ENCODE measurements around the gene TRAFD1. TPM values are rescaled to one million over a fixed set of nuclear protein-coding genes. Genes with fewer than 3 reads are reported as not detected.
A peak's percentile ranks its signal among the peaks of the same experiment; 100 is the strongest.
"Not testable (repeated sequence)": the region's sequence is repeated elsewhere in the genome, so short reads cannot be mapped to it uniquely, and the experiment has no call there.

TRAFD1 gene
- polyA plus RNA-seq, 3 donors from 2014 or later: 46.2 to 84.6 (median 79.5) TPM

- peaks cover 22 to 23% of the 10 kb centered on the region in 2 donors for H3K4me1 Mint-ChIP-seq
- H3K27ac Mint-ChIP-seq: peak overlapping the region in 1 of 6 donors; percentile 1
- peaks cover 0 to 8% (median 1%) of the 10 kb centered on the region in 3 donors for H3K27me3 Mint-ChIP-seq (ENCODE audit: low read depth in 3 of 3)
- peaks cover 0 to 13% (median 9%) of the 10 kb centered on the region in 6 donors for H3K9me3 Mint-ChIP-seq
- H3K36me3 Mint-ChIP-seq: peaks cover 38 to 75% (median 57%) of the 10 kb centered on the region in 3 donors
- H3K4me3 Mint-ChIP-seq: no peak overlapping the region
- DNase-seq: no peak
Observed at GRCh38 chr12:112153893-112154219, 28.5 kb downstream of the TRAFD1 start.

DNA sequence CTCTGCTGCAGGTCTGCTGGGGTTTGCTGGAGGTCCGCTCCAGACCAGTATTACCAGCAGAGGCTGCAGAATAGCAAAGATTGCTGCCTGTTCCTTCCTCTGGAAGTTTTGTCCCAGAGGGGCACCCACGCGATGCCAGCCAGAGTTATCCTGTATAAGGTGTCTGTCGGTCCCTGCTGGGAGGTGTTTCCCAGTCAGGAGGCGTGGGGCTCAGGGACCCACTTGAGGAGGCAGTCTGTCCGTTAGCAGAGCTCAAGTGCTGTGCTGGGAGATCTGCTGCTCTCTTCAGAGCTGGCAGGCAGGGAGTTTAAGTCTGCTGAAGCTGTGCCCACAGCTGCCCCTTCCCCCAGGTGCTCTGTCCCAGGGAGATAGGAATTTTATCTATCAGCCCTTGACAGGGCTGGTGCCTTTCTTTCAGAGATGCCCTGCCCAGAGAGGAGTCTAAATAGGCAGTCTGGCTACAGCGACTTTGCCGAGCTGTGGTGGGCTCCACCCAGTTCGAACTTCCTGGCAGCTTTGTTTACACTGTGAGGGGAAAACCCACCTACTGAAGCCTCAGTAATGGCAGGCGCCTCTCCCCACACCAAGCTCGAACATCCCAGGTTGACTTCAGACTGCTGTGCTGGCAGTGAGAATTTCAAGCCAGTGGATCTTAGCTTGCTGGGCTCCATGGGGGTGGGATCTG, 33.2 kb downstream of the TRAFD1 start:
- Mint-ChIP-seq H3K4me1 (peaks cover 28 to 29% of the 10 kb centered on the region in 2 donors), H3K4me3 (peak overlapping the region; percentile 29 to 67 (median 58)), H3K9me3 (peaks cover 0 to 13% (median 9%) of the 10 kb centered on the region in 6 donors), H3K36me3 (peaks cover 37 to 66% (median 59%) of the 10 kb centered on the region in 3 donors), H3K27ac (peak overlapping the region; percentile 57 to 87 (median 74))
- H3K27me3 Mint-ChIP-seq (ENCODE audit: low read depth in 3 of 3): not testable (repeated sequence)
- peak; percentile 11 to 12 (median 12) for DNase-seq

- H3K36me3 Mint-ChIP-seq: peaks cover 34 to 61% (median 54%) of the 10 kb centered on the region in 3 donors
- H3K9me3 Mint-ChIP-seq: peaks cover 0 to 13% (median 9%) of the 10 kb centered on the region in 6 donors
- H3K27ac Mint-ChIP-seq: peak overlapping the region in 5 of 6 donors; percentile 53 to 87 (median 68)
- H3K4me1 Mint-ChIP-seq: peaks cover 28 to 29% of the 10 kb centered on the region in 2 donors
- no peak for DNase-seq
- peak overlapping the region in 4 of 5 donors; percentile 27 to 67 (median 34) for H3K4me3 Mint-ChIP-seq
- H3K27me3 Mint-ChIP-seq (ENCODE audit: low read depth in 3 of 3): peaks cover 0 to 2% (median 1%) of the 10 kb centered on the region in 3 donors
Observed at GRCh38 chr12:112159146-112159541, 33.8 kb downstream of the TRAFD1 start.

DNA sequence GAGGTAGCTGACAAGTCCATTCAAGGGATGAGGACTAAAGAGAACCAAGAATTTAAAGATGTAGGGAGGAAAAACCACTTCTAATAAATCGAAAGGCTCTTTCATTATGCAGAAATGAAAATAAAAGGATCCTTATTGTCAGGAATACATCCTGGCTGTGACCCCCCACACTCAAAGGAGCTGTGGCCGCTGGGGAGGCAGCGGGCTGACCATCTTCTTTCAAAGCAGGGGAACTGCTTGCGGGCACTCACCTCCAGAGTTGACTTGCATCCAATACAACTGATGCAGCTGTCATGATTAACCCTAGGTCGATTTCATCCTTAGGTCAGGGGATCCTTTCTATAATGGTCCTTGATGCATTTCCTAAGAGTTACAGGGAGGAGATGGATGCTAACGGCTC, 35.3 kb downstream of the TRAFD1 start:
- H3K9me3 Mint-ChIP-seq: peaks cover 0 to 13% (median 9%) of the 10 kb centered on the region in 6 donors
- no peak overlapping the region for H3K4me3 Mint-ChIP-seq
- H3K4me1 Mint-ChIP-seq: peaks cover 28 to 29% of the 10 kb centered on the region in 2 donors
- peak overlapping the region in 5 of 6 donors; percentile 34 to 77 (median 66) for H3K27ac Mint-ChIP-seq
- no peak for DNase-seq
- peaks cover 34 to 50% (median 44%) of the 10 kb centered on the region in 3 donors for H3K36me3 Mint-ChIP-seq
- peaks cover 0 to 2% (median 1%) of the 10 kb centered on the region in 3 donors for H3K27me3 Mint-ChIP-seq (ENCODE audit: low read depth in 3 of 3)

GRCh38 chr12:112161711-112162110, 36.4 kb downstream of the TRAFD1 start:
- Mint-ChIP-seq H3K36me3 (peaks cover 25 to 40% (median 33%) of the 10 kb centered on the region in 3 donors), H3K9me3 (peaks cover 0 to 13% (median 9%) of the 10 kb centered on the region in 6 donors), H3K27me3 (ENCODE audit: low read depth in 3 of 3) (peaks cover 0 to 2% (median 1%) of the 10 kb centered on the region in 3 donors), H3K4me3 (no peak overlapping the region), H3K27ac (peak overlapping the region in 2 of 6 donors; percentile 42 to 65), H3K4me1 (peaks cover 22 to 23% of the 10 kb centered on the region in 2 donors)
- DNase-seq: no peak

GRCh38 chr12:112162241-112162790, 37.0 kb downstream of the TRAFD1 start:
- Mint-ChIP-seq H3K27me3 (ENCODE audit: low read depth in 3 of 3) (peaks cover 1 to 2% (median 1%) of the 10 kb centered on the region in 3 donors), H3K4me3 (no peak overlapping the region), H3K27ac (peak overlapping the region in 4 of 6 donors; percentile 12 to 62 (median 25)), H3K9me3 (peaks cover 0 to 13% (median 8%) of the 10 kb centered on the region in 6 donors), H3K4me1 (peaks cover 20 to 22% of the 10 kb centered on the region in 2 donors), H3K36me3 (peaks cover 19 to 34% (median 27%) of the 10 kb centered on the region in 3 donors)
- DNase-seq: no peak

- Mint-ChIP-seq H3K4me1 (peaks cover 14 to 15% of the 10 kb centered on the region in 2 donors), H3K36me3 (peaks cover 12 to 27% (median 19%) of the 10 kb centered on the region in 3 donors), H3K27ac (no peak overlapping the region), H3K27me3 (ENCODE audit: low read depth in 3 of 3) (peaks cover 0 to 3% (median 2%) of the 10 kb centered on the region in 3 donors), H3K9me3 (peaks cover 0 to 6% (median 2%) of the 10 kb centered on the region in 6 donors), H3K4me3 (no peak overlapping the region)
- no peak for DNase-seq
Observed at GRCh38 chr12:112163056-112163455, 37.7 kb downstream of the TRAFD1 start.

- Mint-ChIP-seq H3K4me1 (peaks cover 10% of the 10 kb centered on the region in 2 donors), H3K4me3 (peak overlapping the region in 1 of 5 donors; percentile 18), H3K27me3 (ENCODE audit: low read depth in 3 of 3) (peaks cover 0 to 3% (median 2%) of the 10 kb centered on the region in 3 donors), H3K9me3 (peaks cover 0 to 2% (median 0%) of the 10 kb centered on the region in 6 donors), H3K36me3 (peaks cover 8 to 22% (median 15%) of the 10 kb centered on the region in 3 donors), H3K27ac (peak overlapping the region in 1 of 6 donors; percentile 31)
- DNase-seq: no peak
Observed at GRCh38 chr12:112163471-112163991, 38.2 kb downstream of the TRAFD1 start.

GRCh38 chr12:112164011-112164660, 38.8 kb downstream of the TRAFD1 start:
- no peak for DNase-seq
- Mint-ChIP-seq H3K27me3 (ENCODE audit: low read depth in 3 of 3) (peaks cover 0 to 3% (median 2%) of the 10 kb centered on the region in 3 donors), H3K9me3 (no peaks in the 10 kb centered on the region), H3K4me3 (peak overlapping the region in 1 of 5 donors; percentile 18), H3K4me1 (peaks cover 4% of the 10 kb centered on the region in 2 donors), H3K27ac (peak overlapping the region in 1 of 6 donors; percentile 31), H3K36me3 (peaks cover 7 to 16% (median 11%) of the 10 kb centered on the region in 3 donors)

DNA sequence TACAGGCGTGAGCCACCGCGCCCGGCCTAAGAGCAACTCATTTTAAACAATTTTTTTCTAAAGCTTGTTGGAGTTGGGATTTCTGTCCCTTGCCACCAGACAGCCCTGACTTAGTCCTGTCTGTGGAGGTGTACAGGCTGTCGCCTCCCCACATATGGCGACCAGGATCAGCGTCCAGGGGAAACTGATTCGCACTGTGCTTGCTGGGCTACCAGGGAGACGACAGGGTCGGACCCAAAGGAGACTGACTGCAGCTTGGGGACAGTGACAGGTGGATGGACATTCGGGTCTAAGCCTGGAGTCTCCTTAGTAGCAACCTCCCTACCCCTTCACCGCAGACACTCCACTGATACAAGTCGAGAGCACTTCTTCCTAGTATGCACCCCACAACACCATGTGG, 40.3 kb downstream of the TRAFD1 start:
- Mint-ChIP-seq H3K27me3 (ENCODE audit: low read depth in 3 of 3) (peaks cover 0 to 3% (median 0%) of the 10 kb centered on the region in 3 donors), H3K36me3 (peaks cover 0 to 9% (median 0%) of the 10 kb centered on the region in 3 donors), H3K4me3 (no peak overlapping the region), H3K9me3 (no peaks in the 10 kb centered on the region), H3K4me1 (peaks cover 0 to 1% of the 10 kb centered on the region in 2 donors), H3K27ac (no peak overlapping the region)
- no peak for DNase-seq

DNA sequence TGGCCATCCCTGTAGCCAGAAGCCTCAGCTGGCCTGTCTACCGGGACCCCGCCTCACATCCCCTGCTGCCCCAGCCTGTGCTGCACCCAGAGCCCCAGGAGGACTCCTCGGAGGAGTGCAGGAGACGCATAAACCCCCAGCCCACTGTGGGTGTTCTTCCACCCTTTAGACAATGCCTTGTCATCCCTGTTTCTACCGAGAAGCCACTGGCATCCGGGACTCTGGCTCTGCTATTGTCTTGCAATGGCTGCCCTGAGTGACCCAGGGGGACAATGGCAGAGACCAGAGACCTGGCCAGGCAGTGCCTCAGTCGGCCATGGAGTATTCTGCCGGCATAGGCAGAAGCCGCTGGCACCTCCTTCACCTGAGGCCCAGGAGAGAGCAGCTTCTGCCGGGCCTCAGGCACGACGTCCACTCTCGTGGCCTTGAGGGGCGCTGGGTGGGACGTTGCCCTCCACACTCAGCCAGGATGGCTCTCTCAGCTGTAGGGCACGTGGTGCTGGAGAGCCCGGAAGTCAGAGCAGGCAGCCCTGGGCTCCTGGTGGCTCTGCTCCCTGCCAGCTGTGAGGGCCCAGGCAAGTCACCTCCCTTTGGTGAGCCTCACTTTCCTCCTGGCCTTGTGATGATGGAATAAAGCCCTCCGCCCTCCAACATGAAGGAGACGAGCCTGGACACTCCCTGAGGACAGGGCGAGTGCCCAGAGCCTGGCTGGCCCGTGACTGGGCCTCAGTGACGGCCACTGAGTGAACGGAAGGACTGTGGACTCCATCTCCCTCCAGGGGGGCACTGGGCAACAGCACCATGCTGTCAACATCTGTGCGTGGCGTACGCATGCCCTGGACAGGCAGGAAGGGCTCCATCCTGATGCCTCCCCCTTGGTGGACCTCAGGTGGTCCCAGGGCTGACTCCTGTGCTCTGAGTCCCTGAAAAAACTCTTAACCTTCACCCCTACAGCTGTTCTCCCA, 41.0 kb downstream of the TRAFD1 start:
- DNase-seq: no peak
- Mint-ChIP-seq H3K27ac (no peak overlapping the region), H3K4me1 (peaks cover 0 to 1% of the 10 kb centered on the region in 2 donors), H3K4me3 (no peak overlapping the region), H3K27me3 (ENCODE audit: low read depth in 3 of 3) (peaks cover 0 to 3% (median 0%) of the 10 kb centered on the region in 3 donors), H3K36me3 (peaks cover 0 to 4% (median 0%) of the 10 kb centered on the region in 3 donors), H3K9me3 (no peaks in the 10 kb centered on the region)

DNA sequence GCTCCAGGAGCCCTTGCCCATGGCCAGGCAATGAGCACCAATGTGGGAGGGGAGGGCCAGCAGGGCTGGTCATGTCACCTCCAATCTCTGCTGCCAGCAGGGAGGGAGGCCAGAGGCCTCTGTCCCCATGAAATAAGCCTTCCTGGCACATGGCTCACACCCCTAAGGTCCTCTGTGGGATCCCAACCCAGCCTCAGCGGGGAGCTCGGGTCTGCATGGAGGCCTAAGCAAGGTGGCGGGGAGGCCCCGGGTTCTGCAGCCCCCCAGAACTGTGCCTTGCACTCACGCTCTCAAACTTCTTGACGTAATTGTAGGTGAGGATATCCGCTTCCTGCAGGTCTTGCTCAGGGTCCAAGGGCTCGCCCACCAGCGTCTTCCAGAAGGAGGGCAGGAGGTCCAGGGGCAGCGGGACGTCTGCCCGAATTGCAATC, 41.7 kb downstream of the TRAFD1 start:
- H3K9me3 Mint-ChIP-seq: no peaks in the 10 kb centered on the region
- no peak for DNase-seq
- peaks cover 0 to 2% (median 0%) of the 10 kb centered on the region in 3 donors for H3K36me3 Mint-ChIP-seq
- no peak overlapping the region for H3K27ac Mint-ChIP-seq
- H3K4me3 Mint-ChIP-seq: no peak overlapping the region
- peaks cover 0 to 1% of the 10 kb centered on the region in 2 donors for H3K4me1 Mint-ChIP-seq
- H3K27me3 Mint-ChIP-seq (ENCODE audit: low read depth in 3 of 3): peaks cover 0 to 3% (median 0%) of the 10 kb centered on the region in 3 donors
